HK-2 (cell line): Measurements from ENCODE around the gene TUBA4B.

Experiments used
- DNase-seq: peaks from one replicate; pipeline ENCODE4 v3.0.0-alpha.2; 2018; ENCODE audit not compliant: unreplicated experiment

The TUBA4B gene

GRCh38 chr2:219314804-219315468 is 61.9 kb downstream of the TUBA4B start:
- DNase-seq, result no peak
